Breast epithelium (tissue), 3 donors: Measurements from ENCODE around the gene TOX2.

ENCODE experiments used
- POLR2A ChIP-seq: fragments of 450-650 bp; IDR thresholded peaks from one replicate; pipeline ENCODE4 v1.6.1; 2016; ENCODE audit warnings: antibody characterized with exemption, mild to moderate bottlenecking, moderate library complexity
- POLR2AphosphoS5 ChIP-seq, 3 donors: sonication (generic); formaldehyde crosslinking; IDR thresholded peaks; one replicate each; pipeline ENCODE4 v1.6.1; 2017; ENCODE audit warnings: antibody characterized with exemption in 3 of 3

- TF ChIP-seq POLR2A, result no peak
- no peak for TF ChIP-seq POLR2AphosphoS5 (IDR thresholded peaks at IDR 0.05)
Observed at GRCh38 chr20:43923322-43923721, 8.7 kb downstream of the TOX2 start.
